IMR-90 (cell line): ENCODE data around the gene FBH1.

Experiments used
- BHLHE40 ChIP-seq: fragments of 150-350 bp; IDR thresholded peaks from 2 replicates; pipeline ENCODE4 v1.6.1; 2016; ENCODE audit warnings: mild to moderate bottlenecking, low read depth, low read length
- CHD1 ChIP-seq: IDR thresholded peaks from 2 replicates; pipeline ENCODE4 v1.6.1; 2012; ENCODE audit warnings: low read depth, low read length, improper control_type of control experiment
- MAFK ChIP-seq: IDR thresholded peaks from 2 replicates; pipeline ENCODE4 v1.6.1; 2012; ENCODE audit warnings: low read depth, low read length, improper control_type of control experiment
- MXI1 ChIP-seq: IDR thresholded peaks from 2 replicates; pipeline ENCODE4 v1.6.1; 2012; ENCODE audit warnings: low read depth, mild to moderate bottlenecking, low read length, moderate library complexity, borderline replicate concordance
- NFE2L2 ChIP-seq: fragments of 150-350 bp; IDR thresholded peaks from 2 replicates; pipeline ENCODE4 v1.6.1; 2016; ENCODE audit warnings: low read depth, mild to moderate bottlenecking, low read length
- POLR2A ChIP-seq: IDR thresholded peaks from 2 replicates; pipeline ENCODE4 v1.6.1; 2012; ENCODE audit warnings: mild to moderate bottlenecking, low read depth, low read length
- RAD21 ChIP-seq: IDR thresholded peaks from 2 replicates; pipeline ENCODE4 v1.6.1; 2012; ENCODE audit warnings: low read length, improper control_type of control experiment
- RCOR1 ChIP-seq: IDR thresholded peaks from 2 replicates; pipeline ENCODE4 v1.6.1; 2012; ENCODE audit warnings: mild to moderate bottlenecking, low read length, improper control_type of control experiment; ENCODE audit not compliant: insufficient replicate concordance
- RFX5 ChIP-seq: IDR thresholded peaks from 2 replicates; pipeline ENCODE4 v1.8.0; 2012; ENCODE audit warnings: low read depth, mild to moderate bottlenecking, low read length, moderate library complexity
- SMC3 ChIP-seq: fragments of 150-350 bp; IDR thresholded peaks from 2 replicates; pipeline ENCODE4 v1.6.1; 2016; ENCODE audit warnings: low read depth, mild to moderate bottlenecking, antibody characterized with exemption, low read length, moderate library complexity
- TF ChIP-seq, protein P1 (sequence below): conservative IDR thresholded peaks from 2 replicates; pipeline ENCODE4 v1.5.1; 2012; ENCODE audit warnings: mild to moderate bottlenecking, low read depth, low read length, improper control_type of control experiment
- TF ChIP-seq, protein P2 (sequence below): fragments of 150-350 bp; IDR thresholded peaks from 2 replicates; pipeline ENCODE4 v1.6.1; 2017; ENCODE audit warnings: mild to moderate bottlenecking, antibody characterized with exemption, low read length, low read depth
- TF ChIP-seq, protein P3 (sequence below): fragments of 150-350 bp; IDR thresholded peaks from 2 replicates; pipeline ENCODE4 v1.6.1; 2016; ENCODE audit warnings: low read depth, mild to moderate bottlenecking, low read length, moderate library complexity, borderline replicate concordance

DNA sequence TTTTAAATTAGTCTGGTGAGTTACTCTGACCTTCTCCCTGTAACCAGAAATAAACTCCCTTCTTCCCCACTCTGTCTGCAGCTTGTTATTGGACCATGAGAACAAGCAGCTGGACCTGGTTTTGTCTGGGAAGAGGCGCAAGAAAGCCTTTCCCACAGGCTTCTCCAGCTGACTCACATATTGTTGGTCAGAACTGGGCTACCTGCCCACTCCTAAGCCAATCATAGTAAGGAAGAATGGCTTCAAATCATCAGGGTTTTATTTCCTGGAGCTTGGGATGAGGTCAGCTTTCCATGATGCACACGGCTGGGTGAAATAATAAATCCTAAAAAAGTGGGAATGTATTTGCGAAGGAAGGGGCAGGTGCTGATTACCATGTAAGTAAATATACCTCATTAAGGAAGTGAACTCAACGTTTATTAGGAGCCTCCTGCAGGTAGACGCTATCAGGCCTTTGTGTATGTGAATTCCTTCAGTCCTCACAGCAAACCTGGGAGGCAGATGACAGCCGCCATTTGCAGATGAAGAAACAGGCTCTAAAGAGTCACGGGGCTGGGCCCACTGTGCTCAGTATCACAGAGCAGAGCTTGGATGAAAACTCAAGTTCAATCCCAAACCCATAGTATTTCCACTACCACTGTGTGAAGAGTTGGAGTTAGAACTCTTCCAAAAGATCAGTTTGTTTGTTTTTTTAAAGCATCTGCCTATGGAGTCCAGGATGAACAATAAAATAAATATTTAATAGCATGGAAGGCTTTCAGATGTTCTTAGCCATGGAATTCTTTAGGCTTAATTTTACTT is 54.5 kb downstream of the FBH1 start:
- TF ChIP-seq BHLHE40 = peak; percentile 23; the same call in 1 of the 2 replicates
- TF ChIP-seq, protein P1, sequence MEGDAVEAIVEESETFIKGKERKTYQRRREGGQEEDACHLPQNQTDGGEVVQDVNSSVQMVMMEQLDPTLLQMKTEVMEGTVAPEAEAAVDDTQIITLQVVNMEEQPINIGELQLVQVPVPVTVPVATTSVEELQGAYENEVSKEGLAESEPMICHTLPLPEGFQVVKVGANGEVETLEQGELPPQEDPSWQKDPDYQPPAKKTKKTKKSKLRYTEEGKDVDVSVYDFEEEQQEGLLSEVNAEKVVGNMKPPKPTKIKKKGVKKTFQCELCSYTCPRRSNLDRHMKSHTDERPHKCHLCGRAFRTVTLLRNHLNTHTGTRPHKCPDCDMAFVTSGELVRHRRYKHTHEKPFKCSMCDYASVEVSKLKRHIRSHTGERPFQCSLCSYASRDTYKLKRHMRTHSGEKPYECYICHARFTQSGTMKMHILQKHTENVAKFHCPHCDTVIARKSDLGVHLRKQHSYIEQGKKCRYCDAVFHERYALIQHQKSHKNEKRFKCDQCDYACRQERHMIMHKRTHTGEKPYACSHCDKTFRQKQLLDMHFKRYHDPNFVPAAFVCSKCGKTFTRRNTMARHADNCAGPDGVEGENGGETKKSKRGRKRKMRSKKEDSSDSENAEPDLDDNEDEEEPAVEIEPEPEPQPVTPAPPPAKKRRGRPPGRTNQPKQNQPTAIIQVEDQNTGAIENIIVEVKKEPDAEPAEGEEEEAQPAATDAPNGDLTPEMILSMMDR = no peak
- 0 out of 2 replicates have a peak, but pooled peaks have one; percentile 27 for TF ChIP-seq CHD1
- peak; percentile 56; the same call in 1 of the 2 replicates for TF ChIP-seq POLR2A
- TF ChIP-seq, protein P2, sequence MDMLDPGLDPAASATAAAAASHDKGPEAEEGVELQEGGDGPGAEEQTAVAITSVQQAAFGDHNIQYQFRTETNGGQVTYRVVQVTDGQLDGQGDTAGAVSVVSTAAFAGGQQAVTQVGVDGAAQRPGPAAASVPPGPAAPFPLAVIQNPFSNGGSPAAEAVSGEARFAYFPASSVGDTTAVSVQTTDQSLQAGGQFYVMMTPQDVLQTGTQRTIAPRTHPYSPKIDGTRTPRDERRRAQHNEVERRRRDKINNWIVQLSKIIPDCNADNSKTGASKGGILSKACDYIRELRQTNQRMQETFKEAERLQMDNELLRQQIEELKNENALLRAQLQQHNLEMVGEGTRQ = no peak
- no peak for TF ChIP-seq MXI1
- TF ChIP-seq RAD21 = peak; percentile 25
- peak; percentile 44 for TF ChIP-seq RCOR1
- TF ChIP-seq NFE2L2 = peak; percentile 47; the same call in 1 of the 2 replicates
- peak; percentile 20; the same call in 1 of the 2 replicates for TF ChIP-seq MAFK
- TF ChIP-seq RFX5 = no peak
- TF ChIP-seq, protein P3, sequence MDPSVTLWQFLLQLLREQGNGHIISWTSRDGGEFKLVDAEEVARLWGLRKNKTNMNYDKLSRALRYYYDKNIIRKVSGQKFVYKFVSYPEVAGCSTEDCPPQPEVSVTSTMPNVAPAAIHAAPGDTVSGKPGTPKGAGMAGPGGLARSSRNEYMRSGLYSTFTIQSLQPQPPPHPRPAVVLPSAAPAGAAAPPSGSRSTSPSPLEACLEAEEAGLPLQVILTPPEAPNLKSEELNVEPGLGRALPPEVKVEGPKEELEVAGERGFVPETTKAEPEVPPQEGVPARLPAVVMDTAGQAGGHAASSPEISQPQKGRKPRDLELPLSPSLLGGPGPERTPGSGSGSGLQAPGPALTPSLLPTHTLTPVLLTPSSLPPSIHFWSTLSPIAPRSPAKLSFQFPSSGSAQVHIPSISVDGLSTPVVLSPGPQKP = no peak
- TF ChIP-seq SMC3 = no peak
